Bronchial epithelial cell (primary cell): Measurements from ENCODE around the gene FASTKD3. TPM values are rescaled to one million over a fixed set of nuclear protein-coding genes. Genes with fewer than 3 reads are reported as not detected.

ENCODE experiments used
- DNase-seq: peaks from one replicate; pipeline ENCODE4 v3.0.0-alpha.2; 2010; ENCODE audit warnings: low read depth
- FAIRE-seq: peaks from 2 replicates; lab custom pipeline; 2011; peaks lifted over from hg19 to GRCh38; lab: Jason Lieb, UNC
- H3K27me3 ChIP-seq: 2 replicates; pipeline ENCODE4 v1.5.1; 2011; ENCODE audit warnings: low read length; ENCODE audit not compliant: control insufficient read depth, insufficient read depth
- H3K36me3 ChIP-seq: 2 replicates; pipeline ENCODE4 v1.5.1; 2011; ENCODE audit warnings: low read length; ENCODE audit not compliant: control insufficient read depth, insufficient read depth
- H3K4me3 ChIP-seq: 2 replicates; pipeline ENCODE4 v1.5.1; 2011; ENCODE audit warnings: mild to moderate bottlenecking, low read depth, low read length, control low read depth
- CTCF ChIP-seq: IDR thresholded peaks from 2 replicates; pipeline ENCODE4 v1.5.1; 2011; ENCODE audit warnings: mild to moderate bottlenecking, moderate library complexity, low read length, control low read depth, inconsistent platforms; ENCODE audit not compliant: insufficient read depth, severe bottlenecking
- total RNA-seq: library from RNA; depleted of rRNA; stranded (reverse); fragments of >200 nt; gene quantifications from 2 replicates; pipeline ENCODE4 v1.2.1, GENCODE V29; 2014

Gene FASTKD3
- total RNA-seq, 1 donor from 2014 or later: 5.8 TPM

- no peak for TF ChIP-seq CTCF
- no peaks in the 10 kb centered on the region for H3K27me3 ChIP-seq
- no peak overlapping the region for H3K4me3 ChIP-seq
- no peaks in the 10 kb centered on the region for H3K36me3 ChIP-seq
- DNase-seq: no peak
- no peak for FAIRE-seq
Measured at GRCh38 chr5:7857361-7857760, 11.5 kb downstream of the FASTKD3 start.

- Histone ChIP-seq H3K27me3 (no peaks in the 10 kb centered on the region), H3K4me3 (no peak overlapping the region), H3K36me3 (no peaks in the 10 kb centered on the region)
- peak; percentile 60 for TF ChIP-seq CTCF
- DNase-seq (peak; percentile 40), FAIRE-seq (no peak)
Measured at GRCh38 chr5:7856855-7857254, 12.0 kb downstream of the FASTKD3 start.

GRCh38 chr5:7855611-7856010, 13.2 kb downstream of the FASTKD3 start:
- no peak for TF ChIP-seq CTCF
- DNase-seq (no peak), FAIRE-seq (no peak)
- Histone ChIP-seq H3K36me3 (no peaks in the 10 kb centered on the region), H3K27me3 (no peaks in the 10 kb centered on the region), H3K4me3 (no peak overlapping the region)

- no peaks in the 10 kb centered on the region for H3K36me3 ChIP-seq
- peaks cover 8% of the 10 kb centered on the region for H3K27me3 ChIP-seq
- no peak for FAIRE-seq
- no peak overlapping the region for H3K4me3 ChIP-seq
- DNase-seq: no peak
- TF ChIP-seq CTCF: no peak
Measured at GRCh38 chr5:7852988-7853387, 15.8 kb downstream of the FASTKD3 start.

GRCh38 chr5:7852542-7852941, 16.3 kb downstream of the FASTKD3 start:
- no peak for FAIRE-seq
- TF ChIP-seq CTCF: no peak
- Histone ChIP-seq H3K27me3 (peaks cover 8% of the 10 kb centered on the region), H3K4me3 (no peak overlapping the region), H3K36me3 (no peaks in the 10 kb centered on the region)
- no peak for DNase-seq

- TF ChIP-seq CTCF: no peak
- Histone ChIP-seq H3K4me3 (no peak overlapping the region), H3K36me3 (no peaks in the 10 kb centered on the region), H3K27me3 (peaks cover 8% of the 10 kb centered on the region)
- DNase-seq (no peak), FAIRE-seq (no peak)
Measured at GRCh38 chr5:7851617-7852289, 17.1 kb downstream of the FASTKD3 start.
